Immature natural killer cell (primary cell): Measurements from ENCODE around the gene CTNNA3. TPM values are rescaled to one million over a fixed set of nuclear protein-coding genes. Genes with fewer than 3 reads are reported as not detected.

Source experiments
- DNase-seq, 3 donors: peaks; one replicate each; pipeline ENCODE4 v3.0.0; 2022; ENCODE audit warnings: mixed read lengths in 1 of 3
- H3K27ac Mint-ChIP-seq, 6 donors: one replicate each; pipeline ENCODE4 v1.8.0; 2020; ENCODE audit warnings: mixed read lengths in 6 of 6, mild to moderate bottlenecking in 5 of 6, inconsistent platforms in 4 of 6, moderate library complexity in 3 of 6
- H3K27me3 Mint-ChIP-seq, 3 donors: one replicate each; pipeline ENCODE4 v1.8.0; 2020 to 2021; ENCODE audit warnings: low read depth in 3 of 3, mild to moderate bottlenecking in 3 of 3, mixed read lengths in 3 of 3, moderate library complexity in 3 of 3, inconsistent platforms in 1 of 3
- H3K36me3 Mint-ChIP-seq, 3 donors: one replicate each; pipeline ENCODE4 v1.8.0; 2020; ENCODE audit warnings: mixed read lengths in 3 of 3, inconsistent platforms in 2 of 3, mild to moderate bottlenecking in 2 of 3
- H3K4me1 Mint-ChIP-seq, 2 donors: one replicate each; pipeline ENCODE4 v1.8.0; 2020; ENCODE audit warnings: inconsistent platforms in 2 of 2, mild to moderate bottlenecking in 2 of 2, mixed read lengths in 2 of 2, moderate library complexity in 1 of 2
- H3K4me3 Mint-ChIP-seq, 5 donors: one replicate each; pipeline ENCODE4 v1.8.0; 2020; ENCODE audit warnings: mild to moderate bottlenecking in 5 of 5, mixed read lengths in 5 of 5, inconsistent platforms in 3 of 5, moderate library complexity in 3 of 5
- H3K9me3 Mint-ChIP-seq, 6 donors: one replicate each; pipeline ENCODE4 v1.8.0; 2020; ENCODE audit warnings: mild to moderate bottlenecking in 6 of 6, mixed read lengths in 6 of 6, inconsistent platforms in 4 of 6, moderate library complexity in 3 of 6
- polyA plus RNA-seq, 3 donors: library from polyadenylated mRNA; unstranded; fragments of 300-500 nt; fragmentation: Illumina TruSeq; gene quantifications; one replicate each; pipeline ENCODE4 v1.2.3, GENCODE V29; 2021

The CTNNA3 gene
- polyA plus RNA-seq, 3 donors from 2014 or later = not detected

- DNase-seq = no peak
- Mint-ChIP-seq H3K36me3 (no peaks in the 10 kb centered on the region), H3K9me3 (peaks cover 3 to 22% (median 7%) of the 10 kb centered on the region in 6 donors), H3K4me3 (no peak overlapping the region), H3K27ac (no peak overlapping the region), H3K27me3 (peaks cover 0 to 4% (median 1%) of the 10 kb centered on the region in 3 donors), H3K4me1 (no peaks in the 10 kb centered on the region)
These were observed 814.2 kb downstream of the CTNNA3 start for GRCh38 chr10:66881814-66882213.

DNA sequence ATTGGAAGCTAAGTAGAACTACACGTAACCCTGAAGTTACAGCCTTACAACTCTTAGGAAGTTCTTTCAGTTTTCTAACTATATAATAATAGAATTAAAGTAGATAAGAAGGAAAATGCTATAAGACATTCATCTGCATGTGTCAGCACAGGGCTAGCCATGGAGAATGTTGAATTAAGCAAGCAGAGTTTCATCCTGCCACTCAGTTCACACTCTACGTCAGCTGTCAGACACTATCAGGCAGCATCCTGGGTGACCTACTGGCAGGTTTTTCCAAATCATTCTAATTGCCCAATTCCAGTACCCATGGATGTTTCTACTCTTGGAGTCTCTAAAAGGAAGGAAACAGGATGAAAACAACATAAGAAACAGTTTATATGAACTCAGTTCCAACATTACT is 815.2 kb downstream of the CTNNA3 start:
- peaks cover 3 to 20% (median 7%) of the 10 kb centered on the region in 6 donors for H3K9me3 Mint-ChIP-seq
- no peak overlapping the region for H3K4me3 Mint-ChIP-seq
- H3K36me3 Mint-ChIP-seq = no peaks in the 10 kb centered on the region
- no peak overlapping the region for H3K27ac Mint-ChIP-seq
- DNase-seq = no peak
- H3K4me1 Mint-ChIP-seq = no peaks in the 10 kb centered on the region
- peaks cover 0 to 4% (median 1%) of the 10 kb centered on the region in 3 donors for H3K27me3 Mint-ChIP-seq

DNA sequence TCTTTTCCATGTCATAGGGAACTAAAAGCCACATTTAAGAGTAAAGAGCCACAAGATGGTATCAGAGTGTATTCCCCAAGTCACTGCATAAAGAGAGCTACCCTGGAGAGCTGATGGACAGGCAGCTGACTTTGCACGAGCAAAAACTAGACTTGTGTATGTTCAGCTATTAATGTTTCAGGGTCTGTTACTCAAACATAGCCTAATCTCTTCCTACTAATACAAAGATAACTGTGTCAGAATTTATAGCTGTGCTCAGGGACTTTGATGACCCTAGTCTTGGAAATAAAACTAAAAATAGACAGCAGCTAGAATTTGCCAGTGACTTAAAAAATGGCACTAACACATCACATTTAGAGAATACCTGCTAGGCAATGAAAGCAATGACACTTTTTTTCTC is 815.7 kb downstream of the CTNNA3 start:
- no peaks in the 10 kb centered on the region for H3K36me3 Mint-ChIP-seq
- no peak overlapping the region for H3K27ac Mint-ChIP-seq
- H3K4me3 Mint-ChIP-seq = no peak overlapping the region
- H3K9me3 Mint-ChIP-seq = peaks cover 5 to 24% (median 8%) of the 10 kb centered on the region in 6 donors
- no peaks in the 10 kb centered on the region for H3K4me1 Mint-ChIP-seq
- peaks cover 0 to 4% (median 1%) of the 10 kb centered on the region in 3 donors for H3K27me3 Mint-ChIP-seq
- no peak for DNase-seq

GRCh38 chr10:66877361-66877760 is 818.6 kb downstream of the CTNNA3 start:
- Mint-ChIP-seq H3K36me3 (no peaks in the 10 kb centered on the region), H3K27me3 (no peaks in the 10 kb centered on the region), H3K4me3 (no peak overlapping the region), H3K4me1 (no peaks in the 10 kb centered on the region), H3K9me3 (peaks cover 3 to 24% (median 11%) of the 10 kb centered on the region in 6 donors), H3K27ac (no peak overlapping the region)
- no peak for DNase-seq

GRCh38 chr10:66869635-66870034 is 826.4 kb downstream of the CTNNA3 start:
- no peaks in the 10 kb centered on the region for H3K27me3 Mint-ChIP-seq
- no peaks in the 10 kb centered on the region for H3K4me1 Mint-ChIP-seq
- peaks cover 1 to 19% (median 6%) of the 10 kb centered on the region in 6 donors for H3K9me3 Mint-ChIP-seq
- H3K4me3 Mint-ChIP-seq = no peak overlapping the region
- no peaks in the 10 kb centered on the region for H3K36me3 Mint-ChIP-seq
- no peak overlapping the region for H3K27ac Mint-ChIP-seq
- DNase-seq = no peak

- Mint-ChIP-seq H3K4me3 (no peak overlapping the region), H3K36me3 (no peaks in the 10 kb centered on the region), H3K4me1 (no peaks in the 10 kb centered on the region), H3K9me3 (peaks cover 5 to 35% (median 11%) of the 10 kb centered on the region in 6 donors), H3K27me3 (no peaks in the 10 kb centered on the region), H3K27ac (no peak overlapping the region)
- DNase-seq = no peak
These were observed 833.2 kb downstream of the CTNNA3 start for GRCh38 chr10:66862687-66863258.

GRCh38 chr10:66860376-66860945 is 835.5 kb downstream of the CTNNA3 start:
- Mint-ChIP-seq H3K27ac (no peak overlapping the region), H3K4me3 (no peak overlapping the region)

GRCh38 chr10:66852811-66853210 is 843.2 kb downstream of the CTNNA3 start:
- peaks cover 1 to 22% (median 8%) of the 10 kb centered on the region in 6 donors for H3K9me3 Mint-ChIP-seq

More at GRCh38 chr10:66860376-66860945, 835.5 kb downstream of the CTNNA3 start:
- no peaks in the 10 kb centered on the region for H3K27me3 Mint-ChIP-seq
- no peaks in the 10 kb centered on the region for H3K36me3 Mint-ChIP-seq
- H3K9me3 Mint-ChIP-seq = peaks cover 2 to 34% (median 10%) of the 10 kb centered on the region in 6 donors
- no peak for DNase-seq
- H3K4me1 Mint-ChIP-seq = no peaks in the 10 kb centered on the region

GRCh38 chr10:66848856-66849255 is 847.1 kb downstream of the CTNNA3 start:
- no peaks in the 10 kb centered on the region for H3K36me3 Mint-ChIP-seq

More at GRCh38 chr10:66852811-66853210, 843.2 kb downstream of the CTNNA3 start:
- Mint-ChIP-seq H3K4me3 (no peak overlapping the region), H3K27me3 (peaks cover 0 to 1% (median 0%) of the 10 kb centered on the region in 3 donors), H3K36me3 (no peaks in the 10 kb centered on the region), H3K27ac (no peak overlapping the region), H3K4me1 (no peaks in the 10 kb centered on the region)
- DNase-seq = no peak

DNA sequence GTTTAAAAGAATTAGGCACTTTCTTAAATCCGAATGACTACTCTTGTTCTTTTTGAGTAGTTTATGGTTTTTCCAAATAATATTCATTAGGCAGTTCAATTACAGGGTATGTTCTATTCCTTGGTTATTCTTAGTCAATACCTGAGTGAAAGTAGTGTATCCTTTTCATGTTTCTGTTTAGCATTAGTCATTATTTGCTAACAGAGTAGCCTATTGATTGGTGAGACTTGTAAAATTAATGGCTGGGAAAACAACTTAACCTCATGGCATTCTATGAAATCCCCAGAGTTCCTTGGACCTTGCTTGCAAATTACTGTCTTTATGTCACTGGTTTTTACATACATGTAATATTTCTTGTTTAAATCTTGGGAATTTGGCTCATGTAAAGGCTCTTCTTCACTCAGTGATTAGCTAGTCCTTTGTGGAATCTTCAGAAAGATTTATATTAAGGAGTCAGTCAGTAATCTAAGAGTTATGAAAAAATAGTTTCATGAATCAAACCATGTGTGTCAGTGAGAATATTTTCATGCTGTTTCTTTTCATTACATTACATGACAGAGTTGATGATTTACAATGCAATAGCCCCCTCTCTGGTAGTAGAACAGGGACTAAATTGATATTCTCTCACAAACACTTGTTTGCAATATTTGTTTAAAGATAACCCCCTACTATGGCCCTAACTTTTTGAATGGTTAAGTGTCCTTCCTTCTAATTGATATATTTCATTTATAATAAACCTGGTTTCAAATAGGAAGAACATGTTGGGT is 851.6 kb downstream of the CTNNA3 start:
- DNase-seq = no peak
- no peaks in the 10 kb centered on the region for H3K4me1 Mint-ChIP-seq
- H3K27me3 Mint-ChIP-seq = peaks cover 0 to under 1% (median 0%) of the 10 kb centered on the region in 3 donors

More at GRCh38 chr10:66848856-66849255, 847.1 kb downstream of the CTNNA3 start:
- Mint-ChIP-seq H3K27me3 (peaks cover 0 to 1% (median 0%) of the 10 kb centered on the region in 3 donors), H3K4me3 (no peak overlapping the region), H3K27ac (no peak overlapping the region), H3K9me3 (peaks cover 0 to 23% (median 3%) of the 10 kb centered on the region in 6 donors), H3K4me1 (no peaks in the 10 kb centered on the region)
- DNase-seq = no peak

GRCh38 chr10:66843396-66843795 is 852.6 kb downstream of the CTNNA3 start:
- H3K4me1 Mint-ChIP-seq = no peaks in the 10 kb centered on the region
- H3K4me3 Mint-ChIP-seq = no peak overlapping the region
- DNase-seq = no peak
- no peaks in the 10 kb centered on the region for H3K27me3 Mint-ChIP-seq
- peaks cover 2 to 27% (median 8%) of the 10 kb centered on the region in 6 donors for H3K9me3 Mint-ChIP-seq
- no peaks in the 10 kb centered on the region for H3K36me3 Mint-ChIP-seq
- no peak overlapping the region for H3K27ac Mint-ChIP-seq

More for the DNA sequence above, 851.6 kb downstream of the CTNNA3 start:
- Mint-ChIP-seq H3K36me3 (no peaks in the 10 kb centered on the region), H3K27ac (no peak overlapping the region), H3K9me3 (peaks cover 3 to 29% (median 8%) of the 10 kb centered on the region in 6 donors), H3K4me3 (no peak overlapping the region)

DNA sequence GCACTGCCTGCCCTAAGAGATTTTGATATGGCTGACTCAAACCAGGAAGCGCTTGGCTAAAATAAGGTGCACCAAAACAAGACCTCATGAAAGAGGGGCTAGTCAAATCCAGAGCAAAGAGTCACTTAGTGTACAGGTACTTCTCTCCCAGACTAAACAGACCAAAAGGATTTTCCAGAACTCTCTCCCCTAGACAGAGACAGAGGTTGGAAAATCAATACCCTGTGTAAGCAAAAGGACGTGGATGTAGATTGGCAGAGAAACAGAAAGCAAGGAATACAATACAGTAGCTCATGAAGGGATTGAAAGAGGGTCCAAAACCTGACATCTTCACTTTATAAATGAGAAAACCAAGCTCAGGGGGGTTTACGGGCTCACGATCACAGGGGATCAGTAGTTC is 853.1 kb downstream of the CTNNA3 start:
- no peak overlapping the region for H3K27ac Mint-ChIP-seq
- no peaks in the 10 kb centered on the region for H3K36me3 Mint-ChIP-seq
- H3K9me3 Mint-ChIP-seq = peaks cover 1 to 31% (median 8%) of the 10 kb centered on the region in 6 donors
- no peak for DNase-seq
- H3K4me3 Mint-ChIP-seq = no peak overlapping the region
- no peaks in the 10 kb centered on the region for H3K4me1 Mint-ChIP-seq
- no peaks in the 10 kb centered on the region for H3K27me3 Mint-ChIP-seq

DNA sequence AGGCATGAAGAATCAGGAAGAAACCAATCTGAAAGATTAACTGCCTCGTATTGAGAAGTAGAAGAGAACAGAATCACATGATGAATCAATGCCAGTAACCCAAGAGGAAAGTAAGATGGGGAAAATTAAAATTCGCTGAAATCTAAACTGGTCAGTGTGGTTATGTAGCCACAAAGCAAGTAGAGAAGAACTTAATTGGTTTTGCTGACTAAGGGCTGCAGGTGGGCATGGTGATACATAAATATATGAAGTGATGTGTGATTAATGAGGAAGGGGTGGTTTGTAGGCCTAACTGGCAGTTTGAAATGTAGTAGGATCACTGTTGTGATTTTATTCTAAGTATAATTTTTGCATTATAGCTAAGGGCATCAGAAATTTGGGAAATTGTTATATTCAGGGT is 853.6 kb downstream of the CTNNA3 start:
- H3K36me3 Mint-ChIP-seq = no peaks in the 10 kb centered on the region
- no peak for DNase-seq
- H3K4me1 Mint-ChIP-seq = no peaks in the 10 kb centered on the region
- H3K4me3 Mint-ChIP-seq = no peak overlapping the region
- H3K27ac Mint-ChIP-seq = no peak overlapping the region
- H3K27me3 Mint-ChIP-seq = no peaks in the 10 kb centered on the region
- peaks cover 0 to 34% (median 9%) of the 10 kb centered on the region in 6 donors for H3K9me3 Mint-ChIP-seq

DNA sequence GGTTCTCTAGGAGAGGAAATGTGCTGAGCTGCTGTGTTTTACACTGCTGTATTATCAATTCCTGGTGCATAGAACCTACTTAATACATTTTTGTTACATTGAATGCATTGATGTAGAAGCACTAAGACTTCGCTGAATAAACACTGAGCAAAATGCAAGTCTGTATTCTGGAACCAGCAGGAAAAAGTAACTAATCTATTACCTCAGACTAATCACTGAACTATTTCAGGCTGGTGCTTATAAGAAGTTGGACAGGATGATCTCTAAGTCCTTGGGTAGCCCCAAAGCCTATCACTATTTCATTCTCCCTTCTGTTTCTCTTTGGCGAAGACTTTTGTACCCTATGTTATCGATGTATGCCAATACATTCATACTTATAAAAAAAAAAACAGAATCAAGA is 857.3 kb downstream of the CTNNA3 start:
- Mint-ChIP-seq H3K27me3 (no peaks in the 10 kb centered on the region), H3K36me3 (no peaks in the 10 kb centered on the region), H3K27ac (no peak overlapping the region), H3K4me3 (no peak overlapping the region), H3K9me3 (peaks cover 5 to 42% (median 15%) of the 10 kb centered on the region in 6 donors), H3K4me1 (no peaks in the 10 kb centered on the region)
- no peak for DNase-seq
